D341Med (cell line): Measurements from ENCODE around the gene FLAD1.

Source experiments
- DNase-seq: peaks from one replicate; pipeline ENCODE4 v3.0.0; 2012; ENCODE audit warnings: low spot score

Gene FLAD1

DNA sequence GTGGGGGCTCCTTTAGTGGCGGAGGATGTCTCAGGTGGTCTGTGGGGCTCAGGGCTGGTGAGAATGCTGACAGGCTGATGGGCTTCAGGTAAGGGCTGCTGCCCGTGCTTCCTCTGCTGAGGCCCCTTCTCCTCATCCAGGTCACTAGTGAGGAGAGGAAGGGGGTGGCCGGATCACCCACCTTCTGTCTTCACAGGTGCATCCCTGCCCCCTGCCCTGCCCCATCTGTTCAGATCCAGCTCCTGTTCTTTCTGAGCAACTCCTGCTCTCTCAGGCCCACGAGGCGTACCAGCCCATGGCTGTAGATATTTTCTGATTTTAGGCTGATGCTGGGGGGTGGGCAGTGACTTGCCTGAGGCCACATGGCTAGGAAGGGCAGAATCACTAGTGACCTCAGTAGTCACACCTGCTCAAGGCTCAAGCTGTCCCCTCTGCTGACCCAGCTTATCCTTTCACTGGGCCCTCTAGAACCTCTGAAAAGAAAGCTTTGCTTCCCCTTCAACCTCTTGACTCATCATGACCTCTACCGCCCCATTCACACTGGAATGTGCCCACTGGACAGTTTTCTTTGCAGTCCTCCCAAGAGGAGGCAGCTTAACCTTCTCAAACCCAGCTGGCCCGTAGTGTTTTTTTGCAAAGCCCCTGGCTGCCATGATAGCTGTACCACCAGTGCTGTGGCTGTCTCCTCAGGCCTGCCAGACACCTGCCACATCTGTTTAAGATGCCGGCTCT lies 35.6 kb downstream of the FLAD1 start:
- DNase-seq: no peak

DNA sequence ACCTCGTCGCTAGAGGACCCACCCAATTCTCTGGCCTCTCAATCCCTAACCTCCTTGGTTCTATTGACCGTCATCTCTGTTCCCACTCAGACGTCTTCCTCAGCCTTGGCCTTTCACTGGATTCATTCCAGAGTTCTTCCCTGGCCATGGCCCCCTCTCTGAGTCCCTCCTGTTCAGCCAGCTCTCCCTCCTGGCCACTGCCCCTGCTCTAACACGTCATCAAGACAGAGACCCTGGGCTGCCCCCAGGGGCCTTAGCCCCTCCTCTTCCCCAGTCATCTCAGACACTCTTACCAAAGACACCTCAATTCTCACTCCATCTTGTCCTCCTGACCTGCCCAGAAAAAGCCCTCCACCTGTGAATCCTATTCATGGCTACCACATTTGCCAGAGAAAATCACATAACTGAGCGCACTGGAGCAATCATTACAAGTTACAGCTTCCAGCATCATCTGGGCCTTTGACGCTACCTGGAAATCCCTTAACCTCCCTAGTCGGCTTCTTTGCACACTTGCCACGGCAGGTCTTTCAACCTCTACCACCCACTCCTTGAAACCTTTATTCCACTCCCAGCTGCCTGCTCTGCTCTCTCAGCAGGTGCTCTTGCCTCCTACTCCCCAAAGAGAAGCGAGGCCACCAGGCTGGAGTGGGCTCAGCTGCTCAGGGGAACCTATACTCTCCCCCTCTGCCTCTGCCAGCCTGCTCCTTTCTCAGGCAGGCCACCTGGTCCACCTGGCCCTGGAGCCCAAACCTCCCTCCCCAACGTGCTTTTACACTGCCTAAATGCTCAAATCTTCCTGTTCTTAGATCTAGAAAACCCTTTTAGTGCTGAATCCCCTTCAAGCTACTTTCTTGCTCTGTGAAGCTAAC lies 36.5 kb downstream of the FLAD1 start:
- no peak for DNase-seq

DNA sequence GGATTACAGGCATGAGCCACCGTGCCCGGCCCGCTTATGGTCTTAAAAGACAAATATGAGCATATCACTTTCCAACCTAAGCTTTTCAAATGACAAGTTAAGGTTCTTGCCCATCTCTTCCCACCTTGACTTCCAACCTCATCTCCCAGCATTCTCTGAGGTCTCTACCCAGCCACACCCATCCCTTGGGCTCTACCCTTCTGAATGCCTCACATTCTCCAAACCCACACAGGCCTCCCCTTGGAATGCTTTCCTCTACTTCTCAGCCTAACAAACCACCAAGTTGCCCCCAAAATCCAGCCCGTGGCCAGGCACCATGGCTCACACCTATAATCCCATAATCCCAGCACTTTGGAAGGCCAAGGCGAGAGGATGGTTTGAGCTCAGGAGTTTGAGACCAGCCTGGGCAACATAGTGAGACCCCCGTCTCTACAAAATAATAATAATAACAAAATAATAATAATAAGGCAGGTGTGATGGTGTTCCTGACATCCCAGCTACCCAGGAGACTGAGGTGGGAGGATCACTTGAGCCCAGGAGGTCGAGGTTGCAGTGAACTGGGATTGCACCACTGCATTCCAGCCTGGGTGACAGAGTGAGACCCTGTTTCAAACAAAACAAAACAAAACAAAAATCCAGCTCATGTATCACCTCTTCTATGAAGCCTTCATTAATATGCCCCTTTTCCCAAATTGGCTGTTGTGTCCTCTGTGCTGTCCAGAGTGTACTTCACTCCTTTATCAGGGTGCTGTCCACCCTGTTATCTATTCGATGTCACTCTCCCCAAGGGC lies 39.2 kb downstream of the FLAD1 start:
- no peak for DNase-seq

DNA sequence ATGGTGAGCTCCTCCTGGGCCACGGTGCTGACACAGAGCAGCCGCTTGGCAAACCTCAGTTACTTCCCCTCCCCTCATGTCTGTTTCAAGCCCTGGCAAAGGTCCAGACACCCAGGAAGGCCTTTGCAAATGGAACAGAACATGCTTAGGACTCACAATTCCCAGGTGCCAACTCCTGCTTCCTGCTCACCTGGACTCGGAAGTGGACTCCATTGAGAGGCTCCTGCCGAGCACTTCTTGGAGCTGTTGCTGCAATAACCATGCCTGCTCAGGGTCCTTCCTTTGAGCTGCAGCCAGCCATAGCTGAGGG lies 39.7 kb downstream of the FLAD1 start:
- DNase-seq: no peak

DNA sequence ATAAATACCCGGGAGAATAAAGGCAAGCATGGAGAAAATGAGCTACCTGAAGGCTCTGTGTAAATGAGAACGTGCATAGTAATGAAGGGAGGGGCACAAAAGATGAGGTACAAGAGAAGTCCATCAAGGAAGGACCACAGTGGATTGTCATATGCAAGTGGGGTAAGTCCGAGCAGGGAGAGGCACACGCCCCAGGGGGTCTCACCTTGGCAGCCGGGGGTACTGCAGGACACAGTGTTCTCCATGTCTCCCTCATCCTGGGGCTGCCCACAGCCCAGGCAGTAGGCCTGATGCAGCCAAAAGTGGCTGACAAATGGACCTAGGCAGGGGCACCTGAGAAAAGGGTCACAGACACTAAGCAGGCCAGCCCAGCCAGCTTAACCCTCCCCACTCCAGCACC lies 40.5 kb downstream of the FLAD1 start:
- no peak for DNase-seq

DNA sequence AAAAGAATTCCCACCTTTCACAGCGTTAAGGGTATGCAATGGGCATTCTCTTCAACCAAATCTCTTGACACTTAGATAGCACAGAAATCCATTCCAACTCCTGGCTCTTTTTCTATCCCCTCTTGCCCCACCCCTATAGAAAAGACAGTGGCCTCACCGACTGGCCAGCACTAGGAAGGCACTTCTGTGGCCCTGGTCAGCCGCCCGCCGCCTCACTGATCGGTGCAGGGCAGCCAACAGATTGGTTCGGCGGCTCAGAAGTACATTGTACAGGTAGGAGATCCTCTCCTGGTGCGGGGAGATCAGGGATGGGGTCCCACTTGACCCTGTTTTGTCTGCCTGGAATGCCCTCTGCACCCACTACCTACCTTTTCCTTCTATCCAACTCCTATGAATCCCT lies 41.2 kb downstream of the FLAD1 start:
- no peak for DNase-seq

DNA sequence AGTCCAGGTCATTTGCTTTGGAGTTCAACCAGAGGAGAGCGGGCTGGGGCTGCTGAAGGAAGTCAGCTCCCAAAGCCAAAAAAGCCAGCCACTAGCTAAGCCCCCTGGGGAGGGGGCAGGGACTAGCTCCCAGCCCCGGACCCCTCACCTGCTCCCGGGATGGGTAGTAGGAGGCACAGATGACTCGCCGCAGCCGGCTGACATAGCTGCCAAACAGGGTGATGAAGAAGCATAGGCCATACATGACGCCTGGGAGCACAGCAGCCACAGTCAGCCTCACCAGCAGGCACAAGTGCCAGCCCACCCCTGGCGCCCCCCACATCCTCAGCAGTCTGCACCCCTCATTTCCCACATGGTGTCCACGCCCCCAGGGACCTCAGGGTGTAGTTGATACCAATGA lies 43.0 kb downstream of the FLAD1 start:
- DNase-seq: no peak

DNA sequence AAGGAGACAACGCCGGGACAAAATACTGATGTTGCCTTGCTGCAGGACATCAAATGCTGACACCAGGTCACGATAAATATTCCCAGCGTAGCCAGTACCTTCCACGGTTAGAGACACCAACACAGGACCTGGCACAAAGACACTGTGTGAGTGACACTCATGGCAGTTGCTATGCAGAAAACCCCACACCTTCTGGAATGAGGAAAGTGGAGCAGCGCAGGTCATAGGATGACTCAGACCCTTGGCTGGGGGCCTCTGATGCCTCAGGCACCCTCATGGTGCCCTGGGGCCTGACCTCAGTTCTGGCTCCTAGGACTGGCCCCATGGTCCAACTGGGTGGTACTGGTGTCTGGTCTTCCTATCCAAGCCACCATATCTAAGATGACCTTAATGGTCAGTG lies 43.4 kb downstream of the FLAD1 start:
- DNase-seq: no peak

DNA sequence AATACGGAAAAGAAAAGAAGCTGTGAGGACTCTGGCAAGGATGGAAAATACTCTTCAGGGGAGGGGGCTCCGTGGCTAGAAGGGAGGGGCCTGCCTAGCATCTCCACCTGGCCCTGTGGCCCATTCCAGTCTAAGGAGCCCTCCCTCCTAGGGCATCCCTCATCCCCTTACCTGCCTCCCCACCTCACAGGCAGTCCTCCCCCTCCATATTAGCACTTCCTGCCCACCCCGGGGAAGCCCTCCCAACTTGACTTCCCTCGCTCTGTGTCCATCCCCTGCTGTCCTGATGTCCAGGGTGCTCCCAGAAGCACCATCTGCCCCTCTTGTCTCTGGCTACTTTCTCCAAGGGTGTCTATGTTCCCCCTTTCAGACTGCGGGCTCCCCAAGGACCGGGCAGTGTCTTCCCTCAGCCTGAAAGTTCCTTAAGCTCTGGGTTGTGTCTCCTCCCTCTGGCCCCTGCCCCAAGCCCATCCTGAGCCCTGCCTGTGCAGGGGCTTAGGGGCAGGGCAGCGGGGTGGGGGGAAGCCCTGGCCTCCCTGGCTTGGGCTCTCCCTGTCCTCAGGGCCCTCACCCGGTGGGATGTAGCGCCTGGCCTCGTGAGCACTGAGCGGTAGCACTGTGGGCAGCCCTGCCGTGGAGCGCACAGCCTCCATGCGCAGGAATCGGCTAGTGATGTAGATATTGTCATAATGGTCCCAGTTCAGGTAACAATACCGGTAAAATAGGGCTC lies 46.5 kb downstream of the FLAD1 start:
- no peak for DNase-seq

DNA sequence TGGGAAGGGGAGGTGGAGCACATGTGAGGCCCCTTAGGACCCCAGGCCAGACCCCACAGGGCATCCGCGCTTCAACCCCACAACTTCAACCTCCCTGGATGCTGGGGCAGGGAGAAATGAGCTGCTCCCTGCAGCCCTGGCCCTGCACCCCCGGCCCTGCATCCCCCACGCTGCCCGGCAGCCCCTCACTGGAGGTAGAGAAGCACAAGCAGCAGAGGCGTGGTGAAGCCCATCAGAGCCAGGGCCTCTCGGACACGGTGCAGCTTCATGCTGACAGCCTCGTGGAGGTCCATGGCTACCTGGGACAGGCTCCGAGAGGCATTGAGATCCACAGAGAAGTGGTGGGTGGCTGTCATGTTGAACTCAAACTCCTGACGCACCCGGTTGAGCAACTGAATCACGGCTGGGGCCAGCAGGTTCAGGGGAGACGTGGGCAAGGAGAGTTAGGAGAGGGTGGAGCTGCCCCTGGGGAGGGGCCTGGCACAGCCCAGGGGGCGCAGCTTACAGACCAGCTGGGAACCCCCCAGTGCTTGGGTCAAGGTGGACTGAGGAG lies 47.2 kb downstream of the FLAD1 start:
- DNase-seq: no peak

DNA sequence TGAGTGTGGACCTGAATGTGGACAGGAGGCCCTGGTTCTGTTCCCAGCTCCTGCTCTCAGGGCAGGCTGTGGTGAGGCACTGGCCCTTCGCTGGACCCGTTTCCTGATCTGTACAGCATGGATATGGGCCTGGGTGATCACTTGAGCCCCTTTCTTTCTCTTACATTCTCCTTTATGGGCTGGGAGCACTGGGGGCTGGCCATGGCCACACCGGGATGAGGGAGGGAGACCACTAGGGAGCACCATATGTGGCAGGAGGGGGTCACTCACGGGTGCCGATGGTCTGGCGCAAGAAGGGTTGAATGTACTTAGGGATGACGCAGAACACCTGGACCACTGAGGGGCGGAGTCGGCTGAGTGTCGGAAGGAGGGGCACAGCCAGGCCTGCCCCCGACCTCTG lies 47.8 kb downstream of the FLAD1 start:
- no peak for DNase-seq

DNA sequence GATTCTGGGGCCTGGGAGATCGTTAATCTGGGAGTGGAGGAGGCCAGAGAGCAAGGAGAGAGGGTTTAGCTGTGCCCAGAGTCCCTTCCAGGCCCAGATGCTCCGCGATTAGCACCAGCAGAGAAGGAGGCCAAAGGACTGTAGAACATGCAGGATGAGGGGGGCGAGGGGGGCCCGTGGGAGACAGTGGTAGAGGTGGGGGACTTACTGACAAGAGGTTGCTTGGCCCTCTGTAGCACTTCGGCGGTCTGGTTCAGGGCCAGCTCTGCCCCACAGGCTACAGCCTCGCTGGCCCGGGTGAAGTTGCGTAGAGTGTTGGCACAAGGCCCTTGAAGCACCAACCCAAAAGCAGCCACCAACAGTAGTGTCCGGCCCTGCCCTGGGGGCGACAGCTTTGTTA lies 49.7 kb downstream of the FLAD1 start:
- DNase-seq: no peak

DNA sequence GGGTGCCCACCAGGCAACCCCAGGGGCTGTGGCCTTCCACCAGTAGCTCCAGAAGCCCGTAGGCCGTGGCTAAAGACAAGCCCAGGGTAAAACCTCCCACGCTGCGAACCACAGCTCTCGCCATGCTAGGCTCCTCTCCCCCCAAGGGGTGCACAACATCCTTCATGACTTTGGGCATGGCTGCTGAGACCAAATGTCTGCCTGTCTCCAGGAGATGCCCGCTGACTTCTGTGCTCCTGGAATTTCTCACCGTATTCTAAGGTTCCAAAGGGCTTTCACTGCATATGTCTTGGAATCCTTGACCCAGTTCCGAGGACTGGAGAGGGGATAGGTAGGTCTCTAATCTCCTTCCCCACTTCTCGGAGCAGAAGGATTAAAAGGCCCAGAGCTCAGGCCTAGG lies 50.4 kb downstream of the FLAD1 start, which contains the start of the genes DCST1 and DCST2:
DCST1 (plus strand) TSS at position 301 of the 400 bp plus-strand sequence. CDS start 213 bp downstream, outside the sequence.
DCST2 (minus strand) TSS at position 258 of the 400 bp plus-strand sequence; CDS start at position 178, 80 bp downstream.
- no peak for DNase-seq

DNA sequence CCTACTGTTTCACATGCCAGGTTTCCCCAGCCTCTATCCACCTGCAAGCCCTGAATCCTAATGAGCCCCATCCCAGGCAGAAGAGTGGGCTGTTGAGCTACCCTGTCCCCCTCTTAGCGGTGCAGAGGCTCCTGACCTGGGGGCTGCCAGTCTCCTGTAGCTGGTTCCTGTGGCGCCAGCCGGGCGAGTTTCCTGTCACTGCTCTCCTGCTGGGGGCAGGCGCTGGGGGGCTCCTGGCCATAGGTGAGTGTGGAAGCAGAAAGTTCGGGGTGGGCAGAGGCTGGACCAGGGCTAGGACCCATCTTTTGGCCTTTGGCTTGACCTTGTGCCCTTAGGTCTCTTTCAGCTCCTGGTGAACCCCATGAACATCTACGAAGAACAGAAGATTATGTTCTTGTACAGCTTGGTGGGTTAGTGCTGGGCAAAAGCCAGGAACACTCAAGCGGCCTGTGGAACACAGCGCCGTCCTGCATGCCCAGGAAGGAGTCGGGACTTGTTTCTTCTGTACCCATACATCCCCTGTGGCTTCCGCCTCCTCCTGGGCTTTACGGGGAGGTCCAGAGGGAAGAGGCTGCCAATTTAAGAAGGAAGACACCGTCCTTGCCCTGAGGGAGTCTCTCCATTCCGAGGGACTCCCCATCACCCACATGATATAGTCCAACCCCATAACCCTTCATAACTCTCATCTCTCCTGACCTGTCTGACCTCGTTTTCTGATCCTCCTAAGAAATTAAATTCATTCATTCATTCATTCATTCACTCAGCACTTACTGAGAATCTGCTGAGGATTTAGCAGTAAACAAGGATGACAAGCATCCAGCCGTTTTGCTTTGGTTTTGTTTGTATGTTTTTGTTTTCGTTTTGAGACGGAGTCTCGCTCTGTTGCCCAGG lies 51.4 kb downstream of the FLAD1 start:
- DNase-seq: no peak

DNA sequence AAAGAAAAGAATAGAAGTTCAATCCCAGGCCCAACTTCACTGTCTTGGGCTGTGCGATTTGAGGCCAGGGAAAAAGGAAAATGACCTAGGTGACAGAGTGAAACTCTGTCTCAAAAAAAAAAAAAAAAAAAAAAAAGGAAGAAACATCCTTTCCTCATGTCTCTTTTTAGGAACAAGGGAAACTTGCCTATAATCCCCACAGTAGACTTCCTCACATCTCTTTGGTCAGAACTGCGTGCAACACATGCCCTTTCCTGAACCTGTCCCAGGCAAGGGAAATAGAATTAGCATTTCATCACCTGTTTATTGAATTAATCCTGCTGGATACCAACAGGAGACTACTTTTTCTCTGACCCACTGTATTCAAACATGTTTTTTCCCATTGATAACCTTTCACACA lies 52.8 kb downstream of the FLAD1 start:
- no peak for DNase-seq

DNA sequence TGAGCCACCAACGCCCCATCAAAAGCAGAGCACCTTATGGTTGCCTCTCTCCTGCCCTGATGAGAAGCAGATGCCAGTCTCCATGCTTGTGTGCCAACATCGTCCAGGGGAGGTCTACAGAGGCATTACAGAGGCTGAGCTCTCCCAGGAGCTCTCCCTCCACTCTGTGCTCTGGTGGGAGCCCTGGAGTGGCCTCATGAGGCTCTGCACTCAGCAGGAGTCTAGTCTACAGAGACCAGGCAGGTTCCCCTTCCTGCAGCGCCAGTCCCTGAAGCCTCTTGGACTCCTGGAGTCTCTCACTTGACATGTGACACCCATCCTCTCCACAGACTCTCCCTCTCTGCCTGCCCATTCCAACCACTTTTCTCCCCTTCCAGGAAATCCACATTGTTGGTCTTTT lies 53.9 kb downstream of the FLAD1 start:
- DNase-seq: no peak

DNA sequence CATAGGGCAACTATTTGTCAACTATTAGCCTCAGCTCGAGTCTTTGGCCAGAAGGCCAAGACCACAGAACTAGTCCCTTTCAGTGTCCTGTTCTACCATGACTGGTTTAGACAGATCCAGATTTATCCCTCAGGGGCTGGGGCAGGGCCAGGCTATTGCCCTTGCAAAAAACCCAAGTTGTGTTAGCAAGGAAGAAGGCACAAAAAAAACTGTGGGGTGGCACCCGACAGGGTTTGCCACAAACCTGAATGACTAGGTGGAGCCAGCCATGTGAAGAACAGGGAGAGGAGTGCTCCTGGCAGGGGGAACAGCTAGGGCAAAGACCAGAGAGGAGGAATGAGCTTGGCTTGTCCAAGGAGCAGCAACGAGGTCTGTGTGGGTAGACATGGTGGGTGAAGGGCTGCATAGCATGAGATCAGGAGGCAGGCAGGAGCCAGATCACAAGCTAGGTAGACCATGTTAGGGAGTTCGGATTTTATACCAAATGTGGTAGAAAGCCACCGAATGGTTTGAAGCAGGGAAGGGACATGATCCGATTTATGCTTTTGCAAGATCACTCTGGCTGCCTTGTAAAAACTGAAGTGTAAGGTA lies 54.8 kb downstream of the FLAD1 start:
- no peak for DNase-seq

DNA sequence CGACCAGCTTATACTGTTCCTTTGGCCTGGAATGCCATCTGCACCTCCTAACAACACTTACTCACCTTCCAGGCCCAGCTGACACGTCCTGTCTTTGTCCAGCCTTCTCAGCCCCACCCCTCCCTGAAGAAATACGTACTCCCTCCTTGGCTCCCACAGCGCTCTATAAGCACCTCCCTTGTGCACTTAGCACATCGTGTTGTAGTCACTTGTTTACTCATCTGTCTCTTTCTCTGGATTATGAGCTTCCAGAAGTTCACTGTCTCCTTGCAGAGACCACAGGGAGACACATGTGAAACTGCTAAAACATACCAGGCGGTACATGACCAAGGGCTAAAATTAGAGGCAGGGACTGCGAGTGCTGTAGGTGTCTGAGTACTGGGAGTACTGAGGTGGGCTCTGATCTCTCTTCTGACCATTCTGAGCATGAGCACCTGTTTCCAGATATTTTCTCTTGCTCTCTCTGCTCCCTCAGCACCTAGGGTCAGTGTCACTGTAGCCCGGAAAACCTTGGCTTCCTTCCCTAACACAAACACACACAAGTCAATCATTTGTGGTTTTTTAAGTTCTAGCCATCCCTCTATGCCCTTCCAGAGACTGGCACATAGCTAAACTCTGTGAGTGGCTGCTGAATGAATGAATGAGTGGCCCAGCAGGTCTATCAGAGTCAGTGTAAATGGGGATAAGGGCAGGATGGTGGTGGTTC lies 55.6 kb downstream of the FLAD1 start:
- DNase-seq: no peak

DNA sequence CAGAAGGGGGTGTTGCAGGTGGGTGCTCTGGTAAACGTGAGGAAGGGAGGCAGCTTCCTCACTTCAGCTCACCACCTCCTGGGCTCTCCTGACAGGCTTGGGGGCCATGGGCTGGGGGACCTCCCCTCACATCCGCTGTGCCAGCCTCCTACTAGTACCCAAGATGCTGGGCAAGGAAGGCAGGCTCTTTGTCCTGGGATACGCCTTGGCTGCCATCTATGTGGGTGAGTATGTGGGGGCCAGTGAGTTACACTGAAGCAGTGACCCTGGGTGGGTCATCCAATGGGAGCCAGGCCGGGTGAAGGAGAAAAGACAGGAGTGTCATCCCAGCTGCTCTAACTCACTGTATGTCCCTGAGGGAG lies 56.1 kb downstream of the FLAD1 start:
- DNase-seq: no peak
